ENCODE results near the gene PLIN5.

DNA sequence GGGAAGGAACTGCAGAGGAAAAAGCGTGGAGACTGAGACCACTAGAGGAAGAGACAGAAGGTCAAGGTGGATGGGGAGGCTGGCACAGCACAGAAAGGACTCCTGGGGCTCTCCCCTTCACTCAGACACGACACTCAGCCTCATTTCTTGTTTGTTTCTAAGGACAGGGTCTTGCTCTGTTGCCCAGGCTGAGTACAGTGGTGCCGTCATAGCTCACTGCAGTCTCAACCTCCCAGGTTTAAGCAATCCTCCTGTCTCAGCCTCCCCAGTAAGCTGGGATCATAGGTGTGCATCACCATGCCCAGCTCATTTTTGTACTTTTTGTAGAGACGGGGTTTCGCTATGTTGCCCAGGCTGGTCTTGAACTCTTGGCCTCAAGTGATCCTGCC is 35.9 kb upstream of the PLIN5 start:
- TF ChIP-seq, protein P1, sequence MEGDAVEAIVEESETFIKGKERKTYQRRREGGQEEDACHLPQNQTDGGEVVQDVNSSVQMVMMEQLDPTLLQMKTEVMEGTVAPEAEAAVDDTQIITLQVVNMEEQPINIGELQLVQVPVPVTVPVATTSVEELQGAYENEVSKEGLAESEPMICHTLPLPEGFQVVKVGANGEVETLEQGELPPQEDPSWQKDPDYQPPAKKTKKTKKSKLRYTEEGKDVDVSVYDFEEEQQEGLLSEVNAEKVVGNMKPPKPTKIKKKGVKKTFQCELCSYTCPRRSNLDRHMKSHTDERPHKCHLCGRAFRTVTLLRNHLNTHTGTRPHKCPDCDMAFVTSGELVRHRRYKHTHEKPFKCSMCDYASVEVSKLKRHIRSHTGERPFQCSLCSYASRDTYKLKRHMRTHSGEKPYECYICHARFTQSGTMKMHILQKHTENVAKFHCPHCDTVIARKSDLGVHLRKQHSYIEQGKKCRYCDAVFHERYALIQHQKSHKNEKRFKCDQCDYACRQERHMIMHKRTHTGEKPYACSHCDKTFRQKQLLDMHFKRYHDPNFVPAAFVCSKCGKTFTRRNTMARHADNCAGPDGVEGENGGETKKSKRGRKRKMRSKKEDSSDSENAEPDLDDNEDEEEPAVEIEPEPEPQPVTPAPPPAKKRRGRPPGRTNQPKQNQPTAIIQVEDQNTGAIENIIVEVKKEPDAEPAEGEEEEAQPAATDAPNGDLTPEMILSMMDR (IDR thresholded peaks at IDR 0.05; ENCODE audit: poor library complexity, severe bottlenecking), result no peak
- TF ChIP-seq TAF1 (IDR thresholded peaks at IDR 0.05; ENCODE audit: low read depth), result no peak

All from neural cell (in vitro differentiated cells).